Spleen (tissue), 7 donors: Measurements from ENCODE around the gene ADCY1.

Experiments used
- CTCF ChIP-seq, 11 experiments: fragments of 200-600 bp in 7 of 11; fragments of 450-650 bp in 4 of 11; sonication (generic) in 4 of 11; IDR thresholded peaks in 8 of 11; conservative IDR thresholded peaks in 3 of 11; 1 replicate in 7 of 11; 2 replicates in 4 of 11; pipeline versions ENCODE4 v1.4.0 to v1.8.0; 2016 to 2021; ENCODE audit warnings: antibody characterized with exemption in 11 of 11, inconsistent platforms in 4 of 11, mild to moderate bottlenecking in 1 of 11
- POLR2A ChIP-seq, 3 donors: fragments of 450-650 bp; IDR thresholded peaks; one replicate each; pipeline ENCODE4 v1.5.1; 2017; ENCODE audit warnings: antibody characterized with exemption in 3 of 3, mild to moderate bottlenecking in 1 of 3
- donor health status: DM: no; HTN: no; CAD: no; lungs with moderate emphysema.
- donor health status: DM: no; HTN: no; CAD: no.
- donor health status: DM: no; HTN: no; CAD: no.

GRCh38 chr7:45661302-45661995, 87.3 kb downstream of the ADCY1 start:
- TF ChIP-seq CTCF (IDR thresholded peaks at IDR 0.05 in 8 of 11, conservative IDR thresholded peaks at IDR 0.05 in 3 of 11) (no peak), POLR2A (IDR thresholded peaks at IDR 0.05) (no peak)
